ENCODE results near the gene NLGN4Y.

Gene NLGN4Y

DNA sequence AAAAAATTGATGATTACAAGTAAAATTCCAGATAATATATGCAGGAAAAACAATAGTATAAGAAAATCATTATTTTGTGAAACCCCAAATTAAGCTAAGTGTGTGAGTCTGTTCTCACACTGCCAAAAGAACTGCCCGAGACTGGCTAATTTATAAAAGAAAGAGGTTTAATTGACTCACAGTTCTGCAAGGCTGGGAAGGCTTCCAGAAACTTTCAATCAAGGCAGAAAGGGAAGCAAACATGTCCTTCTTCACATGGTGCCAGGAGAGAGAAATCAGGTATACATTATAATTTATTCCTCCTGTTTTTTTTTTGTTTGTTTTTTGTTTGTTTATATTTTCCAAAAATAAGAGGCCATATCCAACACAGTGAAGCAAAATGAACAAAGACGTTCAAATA lies 276.8 kb downstream of the NLGN4Y start:
- Histone ChIP-seq H3K4me1 (ENCODE audit: control insufficient read depth, insufficient read depth, low read length) (no peaks in the 10 kb centered on the region), H3K9ac (ENCODE audit: low read depth, low read length) (no peak overlapping the region)

DNA sequence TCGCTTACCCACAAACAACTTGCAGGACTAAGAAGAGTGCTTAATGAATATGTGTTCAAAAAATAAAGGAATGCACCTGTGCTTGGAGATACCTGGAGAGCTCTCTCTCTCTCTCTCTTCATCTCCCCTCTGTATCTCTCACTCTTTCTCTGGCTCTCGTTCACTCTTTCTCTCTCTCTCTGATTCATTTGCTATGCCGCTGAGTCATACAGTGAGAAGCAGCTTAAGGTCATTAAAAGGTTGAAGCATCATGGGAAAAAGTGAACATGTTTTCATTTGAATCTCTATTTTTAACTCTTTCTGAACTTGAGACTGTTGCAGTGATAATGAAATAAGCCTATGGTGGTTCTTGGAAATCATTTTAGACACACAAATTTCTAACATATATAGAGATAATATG lies 277.8 kb downstream of the NLGN4Y start:
- Histone ChIP-seq H3K4me2 (ENCODE audit: low read length) (no peak overlapping the region), H3K4me1 (ENCODE audit: control insufficient read depth, insufficient read depth, low read length) (no peaks in the 10 kb centered on the region), H3K27me3 (ENCODE audit: control insufficient read depth, insufficient read depth, low read length) (no peaks in the 10 kb centered on the region), H3K9ac (ENCODE audit: low read depth, low read length) (no peak overlapping the region), H3K4me3 (ENCODE audit: low read length) (no peak overlapping the region), H3K9me3 (replicated peaks; ENCODE audit: low read length) (no peaks in the 10 kb centered on the region), H3K36me3 (ENCODE audit: insufficient read depth, low read length) (no peaks in the 10 kb centered on the region)

More for the DNA sequence above, 276.8 kb downstream of the NLGN4Y start:
- Histone ChIP-seq H3K4me3 (ENCODE audit: low read length) (no peak overlapping the region), H3K36me3 (ENCODE audit: insufficient read depth, low read length) (no peaks in the 10 kb centered on the region), H3K27me3 (ENCODE audit: control insufficient read depth, insufficient read depth, low read length) (no peaks in the 10 kb centered on the region), H3K9me3 (replicated peaks; ENCODE audit: low read length) (no peaks in the 10 kb centered on the region), H3K4me2 (ENCODE audit: low read length) (no peak overlapping the region)

DNA sequence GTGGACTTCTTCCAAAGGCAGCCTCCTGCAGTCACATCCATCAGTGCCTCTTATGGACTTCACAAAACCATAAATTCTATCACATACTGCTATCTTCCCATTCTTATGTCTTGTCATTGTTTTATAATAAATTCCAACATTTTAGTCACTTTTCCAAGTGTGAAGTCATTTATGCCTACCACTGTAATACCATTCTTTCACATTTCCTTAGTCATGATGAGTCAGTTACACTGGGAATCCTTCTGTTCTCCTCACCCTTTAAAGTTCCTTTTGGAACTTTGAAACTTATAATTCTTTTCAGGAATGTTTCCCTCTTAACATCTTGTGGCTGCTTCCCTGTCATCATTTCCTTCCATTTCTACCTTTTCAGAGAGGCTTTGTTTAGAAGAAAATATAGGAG lies 279.7 kb downstream of the NLGN4Y start:
- no peaks in the 10 kb centered on the region for H3K4me1 ChIP-seq (ENCODE audit: control insufficient read depth, insufficient read depth, low read length)
- H3K36me3 ChIP-seq (ENCODE audit: insufficient read depth, low read length), result no peaks in the 10 kb centered on the region
- H3K27me3 ChIP-seq (ENCODE audit: control insufficient read depth, insufficient read depth, low read length), result no peaks in the 10 kb centered on the region
- H3K4me3 ChIP-seq (ENCODE audit: low read length), result no peak overlapping the region
- no peaks in the 10 kb centered on the region for H3K9me3 ChIP-seq (replicated peaks; ENCODE audit: low read length)
- H3K9ac ChIP-seq (ENCODE audit: low read depth, low read length), result no peak overlapping the region
- no peak overlapping the region for H3K4me2 ChIP-seq (ENCODE audit: low read length)

DNA sequence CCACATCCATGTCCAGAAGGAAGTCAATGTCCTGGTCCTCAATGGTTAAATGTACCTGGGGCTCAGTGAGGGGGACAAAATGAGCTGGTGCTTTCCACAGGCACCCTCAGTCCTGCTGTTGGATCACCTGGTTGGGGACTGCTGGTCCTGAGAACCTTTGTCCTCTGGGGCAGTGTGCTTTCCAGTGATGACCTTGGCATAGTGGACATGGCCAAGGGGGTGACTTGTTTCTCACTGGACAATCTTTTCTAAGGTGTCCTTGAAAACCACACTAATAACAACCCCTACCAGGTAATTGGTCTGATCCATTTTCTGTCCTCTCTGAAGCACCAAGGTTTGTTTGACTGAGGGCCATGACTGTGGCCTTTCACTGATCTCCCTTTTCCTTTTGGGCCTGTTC lies 294.1 kb downstream of the NLGN4Y start:
- Histone ChIP-seq H3K27me3 (ENCODE audit: control insufficient read depth, insufficient read depth, low read length) (no peaks in the 10 kb centered on the region), H3K4me1 (ENCODE audit: control insufficient read depth, insufficient read depth, low read length) (no peaks in the 10 kb centered on the region), H3K9me3 (replicated peaks; ENCODE audit: low read length) (no peaks in the 10 kb centered on the region), H3K9ac (ENCODE audit: low read depth, low read length) (no peak overlapping the region), H3K36me3 (ENCODE audit: insufficient read depth, low read length) (no peaks in the 10 kb centered on the region), H3K4me3 (ENCODE audit: low read length) (no peak overlapping the region), H3K4me2 (ENCODE audit: low read length) (no peak overlapping the region)

DNA sequence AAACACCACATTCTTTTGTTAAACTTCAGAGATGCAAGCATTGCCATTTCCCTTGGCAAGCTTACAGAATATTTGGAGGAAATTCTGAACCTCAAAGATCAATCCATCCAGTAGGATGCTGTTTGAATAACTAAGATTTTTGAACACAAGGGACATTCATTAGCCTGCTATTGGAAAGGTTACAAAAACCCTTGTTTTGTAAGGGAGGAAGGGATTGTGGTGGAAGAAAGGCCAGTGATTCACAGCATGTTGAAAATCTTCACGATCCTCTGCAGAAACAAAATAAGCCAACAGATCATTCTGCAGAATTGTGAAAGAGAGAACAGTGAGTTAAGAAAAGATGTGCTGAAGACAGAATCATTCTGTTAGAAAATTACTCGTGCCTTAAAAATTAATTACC lies 297.9 kb downstream of the NLGN4Y start:
- Histone ChIP-seq H3K9ac (ENCODE audit: low read depth, low read length) (no peak overlapping the region), H3K36me3 (ENCODE audit: insufficient read depth, low read length) (no peaks in the 10 kb centered on the region), H3K4me1 (ENCODE audit: control insufficient read depth, insufficient read depth, low read length) (no peaks in the 10 kb centered on the region), H3K27me3 (ENCODE audit: control insufficient read depth, insufficient read depth, low read length) (no peaks in the 10 kb centered on the region), H3K4me3 (ENCODE audit: low read length) (no peak overlapping the region), H3K9me3 (replicated peaks; ENCODE audit: low read length) (no peaks in the 10 kb centered on the region), H3K4me2 (ENCODE audit: low read length) (no peak overlapping the region)

DNA sequence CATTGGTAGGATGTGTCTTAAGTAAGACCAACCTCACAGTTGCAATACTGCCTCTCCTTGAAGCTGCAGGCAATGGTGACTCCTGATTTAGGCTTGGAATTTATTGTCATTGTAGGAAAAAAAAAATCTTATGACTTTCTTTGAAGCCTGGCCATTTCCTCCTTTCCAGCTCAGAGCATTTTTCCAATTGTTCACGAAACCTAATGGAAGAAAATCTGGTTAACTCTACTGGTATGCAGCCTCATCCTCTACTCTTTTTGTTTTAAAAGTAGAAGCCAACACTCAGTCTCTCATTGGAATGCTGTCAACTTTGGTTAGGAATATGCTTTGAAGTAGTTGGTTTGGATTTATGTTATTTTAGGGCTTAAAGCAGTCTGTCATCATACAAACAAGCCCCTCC lies 298.6 kb downstream of the NLGN4Y start:
- no peaks in the 10 kb centered on the region for H3K27me3 ChIP-seq (ENCODE audit: control insufficient read depth, insufficient read depth, low read length)
- H3K4me2 ChIP-seq (ENCODE audit: low read length), result no peak overlapping the region
- no peaks in the 10 kb centered on the region for H3K9me3 ChIP-seq (replicated peaks; ENCODE audit: low read length)
- H3K36me3 ChIP-seq (ENCODE audit: insufficient read depth, low read length), result no peaks in the 10 kb centered on the region
- no peak overlapping the region for H3K9ac ChIP-seq (ENCODE audit: low read depth, low read length)
- no peaks in the 10 kb centered on the region for H3K4me1 ChIP-seq (ENCODE audit: control insufficient read depth, insufficient read depth, low read length)
- H3K4me3 ChIP-seq (ENCODE audit: low read length), result no peak overlapping the region

DNA sequence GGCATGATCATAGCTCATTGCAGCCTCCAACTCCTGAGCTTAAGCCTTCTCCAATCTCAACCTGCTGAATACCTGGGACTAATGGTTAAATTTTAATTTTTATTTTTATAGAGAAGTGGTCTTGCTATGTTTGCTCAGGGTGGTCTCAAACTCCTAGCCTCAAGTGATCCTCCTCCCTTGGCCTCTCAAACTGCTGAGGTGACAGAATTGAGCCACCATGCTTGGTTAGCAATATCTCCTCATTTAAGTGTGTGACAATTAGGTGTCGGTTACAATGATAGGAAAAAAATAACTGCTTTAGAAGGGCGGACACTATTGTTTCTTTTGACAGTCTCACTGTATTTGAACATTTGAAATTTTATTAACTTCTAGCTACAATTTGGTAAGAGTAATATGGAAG lies 300.3 kb downstream of the NLGN4Y start:
- no peaks in the 10 kb centered on the region for H3K27me3 ChIP-seq (ENCODE audit: control insufficient read depth, insufficient read depth, low read length)
- H3K4me1 ChIP-seq (ENCODE audit: control insufficient read depth, insufficient read depth, low read length), result no peaks in the 10 kb centered on the region
- H3K9ac ChIP-seq (ENCODE audit: low read depth, low read length), result no peak overlapping the region
- no peaks in the 10 kb centered on the region for H3K9me3 ChIP-seq (replicated peaks; ENCODE audit: low read length)
- no peak overlapping the region for H3K4me2 ChIP-seq (ENCODE audit: low read length)
- H3K4me3 ChIP-seq (ENCODE audit: low read length), result no peak overlapping the region
- H3K36me3 ChIP-seq (ENCODE audit: insufficient read depth, low read length), result no peaks in the 10 kb centered on the region

DNA sequence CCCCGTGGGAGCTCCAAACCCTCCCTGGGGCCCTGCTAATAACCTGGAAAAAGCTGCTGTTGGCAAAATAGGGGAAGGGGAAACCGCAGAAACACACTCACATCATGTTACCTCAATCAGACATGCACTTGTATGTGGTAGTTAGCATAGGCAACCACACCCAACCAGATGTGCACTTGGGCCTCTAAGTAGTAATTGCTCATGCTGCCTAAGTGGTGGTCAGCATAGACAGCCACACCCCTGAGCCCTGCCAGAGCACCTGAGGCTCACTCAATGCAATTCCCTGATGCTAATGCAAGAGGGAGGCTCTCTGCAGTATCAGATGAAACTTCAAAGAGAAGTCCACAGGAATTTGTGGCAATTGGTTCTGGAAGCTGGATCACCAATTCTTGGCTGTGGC lies 301.4 kb downstream of the NLGN4Y start:
- no peaks in the 10 kb centered on the region for H3K4me1 ChIP-seq (ENCODE audit: control insufficient read depth, insufficient read depth, low read length)
- H3K9ac ChIP-seq (ENCODE audit: low read depth, low read length), result no peak overlapping the region
- no peak overlapping the region for H3K4me3 ChIP-seq (ENCODE audit: low read length)
- H3K36me3 ChIP-seq (ENCODE audit: insufficient read depth, low read length), result no peaks in the 10 kb centered on the region
- H3K9me3 ChIP-seq (replicated peaks; ENCODE audit: low read length), result no peaks in the 10 kb centered on the region
- H3K4me2 ChIP-seq (ENCODE audit: low read length), result no peak overlapping the region
- no peaks in the 10 kb centered on the region for H3K27me3 ChIP-seq (ENCODE audit: control insufficient read depth, insufficient read depth, low read length)

DNA sequence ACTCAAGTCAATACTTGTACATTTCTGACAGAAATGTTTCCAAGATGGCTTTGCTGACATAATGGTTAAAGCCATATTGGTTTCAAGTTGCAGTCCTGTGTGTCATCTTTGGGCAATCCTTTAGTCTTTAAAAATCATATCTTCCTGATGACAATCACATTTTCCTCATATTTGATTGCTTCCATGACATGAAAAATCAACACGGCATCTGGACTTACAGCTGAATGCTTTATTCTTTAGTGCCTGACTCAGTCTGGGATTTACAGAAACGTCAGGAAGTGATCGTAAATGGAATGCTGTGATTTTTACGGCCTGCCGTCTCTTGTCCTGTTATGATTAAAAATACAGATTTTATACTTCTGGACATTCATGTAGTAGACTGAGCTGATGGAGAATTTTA lies 304.2 kb downstream of the NLGN4Y start:
- Histone ChIP-seq H3K9me3 (replicated peaks; ENCODE audit: low read length) (no peaks in the 10 kb centered on the region), H3K36me3 (ENCODE audit: insufficient read depth, low read length) (no peaks in the 10 kb centered on the region), H3K4me1 (ENCODE audit: control insufficient read depth, insufficient read depth, low read length) (no peaks in the 10 kb centered on the region), H3K4me2 (ENCODE audit: low read length) (no peak overlapping the region), H3K27me3 (ENCODE audit: control insufficient read depth, insufficient read depth, low read length) (no peaks in the 10 kb centered on the region), H3K9ac (ENCODE audit: low read depth, low read length) (no peak overlapping the region), H3K4me3 (ENCODE audit: low read length) (no peak overlapping the region)

DNA sequence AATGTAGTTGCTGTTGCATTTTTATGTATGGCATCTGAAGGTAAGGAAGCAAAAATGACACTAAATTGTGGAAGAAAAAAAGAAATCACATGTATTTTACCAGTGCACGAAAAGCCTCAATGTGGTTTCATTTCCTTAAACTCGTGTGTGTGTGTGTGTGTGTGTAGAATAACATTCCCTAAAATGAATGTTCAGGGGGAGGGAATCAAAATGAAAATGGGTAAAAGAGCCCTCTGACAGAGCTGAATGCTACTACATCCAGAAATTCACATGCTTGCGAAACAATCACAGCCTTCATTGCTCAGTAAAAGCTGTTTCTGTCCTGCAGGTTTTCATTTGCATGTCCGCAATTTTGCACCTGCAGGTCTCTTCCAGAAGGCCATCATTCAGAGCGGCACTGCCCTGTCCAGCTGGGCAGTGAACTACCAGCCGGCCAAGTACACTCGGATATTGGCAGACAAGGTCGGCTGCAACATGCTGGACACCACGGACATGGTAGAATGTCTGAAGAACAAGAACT lies 305.1 kb downstream of the NLGN4Y start:
- no peaks in the 10 kb centered on the region for H3K9me3 ChIP-seq (replicated peaks; ENCODE audit: low read length)
- no peak overlapping the region for H3K9ac ChIP-seq (ENCODE audit: low read depth, low read length)
- no peaks in the 10 kb centered on the region for H3K4me1 ChIP-seq (ENCODE audit: control insufficient read depth, insufficient read depth, low read length)
- no peak overlapping the region for H3K4me3 ChIP-seq (ENCODE audit: low read length)
- H3K4me2 ChIP-seq (ENCODE audit: low read length), result no peak overlapping the region
- no peaks in the 10 kb centered on the region for H3K27me3 ChIP-seq (ENCODE audit: control insufficient read depth, insufficient read depth, low read length)
- H3K36me3 ChIP-seq (ENCODE audit: insufficient read depth, low read length), result no peaks in the 10 kb centered on the region

DNA sequence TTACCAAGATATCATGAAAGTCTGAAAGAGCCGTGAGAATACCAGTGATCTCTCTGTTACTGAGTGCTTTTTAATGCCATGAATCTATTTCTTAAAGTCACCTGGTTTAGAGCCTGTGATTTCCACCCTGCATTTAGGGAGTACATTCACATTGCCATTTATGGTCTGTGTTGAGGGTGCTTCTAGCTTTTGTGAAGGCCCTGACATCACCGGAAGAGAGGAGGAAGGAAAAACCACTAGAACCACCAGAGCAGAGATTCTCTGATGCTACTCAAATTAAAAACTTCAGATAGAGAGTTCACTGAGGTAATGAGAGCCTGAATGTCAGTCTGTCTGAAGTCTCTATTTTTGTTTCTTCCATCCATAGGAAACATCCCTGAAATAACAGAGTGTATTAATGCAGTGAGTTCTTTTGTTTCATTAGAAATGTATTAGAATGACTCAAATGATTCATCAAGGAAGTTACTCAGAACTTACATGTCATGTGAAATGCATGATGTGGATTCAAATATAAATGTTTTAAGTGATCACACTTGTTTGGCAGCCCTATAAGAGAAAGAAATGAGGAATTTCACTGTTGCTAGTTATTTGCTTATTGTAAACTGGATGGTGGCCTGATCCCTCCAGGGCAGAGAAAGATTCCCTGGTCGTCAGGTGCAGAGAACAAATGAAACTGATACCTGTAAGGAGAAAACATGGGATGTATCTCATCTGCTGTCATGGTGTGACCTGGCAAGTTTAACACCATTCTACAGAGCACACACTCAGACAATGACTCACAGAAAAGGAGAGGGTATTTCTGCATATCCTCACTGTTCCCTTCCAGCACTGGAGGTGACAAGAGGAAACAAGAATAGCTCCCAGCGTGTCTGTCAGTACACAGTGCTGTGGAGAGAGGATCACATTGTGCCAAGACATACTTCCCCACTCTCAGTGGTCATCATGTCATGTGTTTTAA lies 310.1 kb downstream of the NLGN4Y start:
- H3K4me2 ChIP-seq (ENCODE audit: low read length), result no peak overlapping the region
- no peaks in the 10 kb centered on the region for H3K36me3 ChIP-seq (ENCODE audit: insufficient read depth, low read length)
- no peak overlapping the region for H3K4me3 ChIP-seq (ENCODE audit: low read length)
- no peaks in the 10 kb centered on the region for H3K27me3 ChIP-seq (ENCODE audit: control insufficient read depth, insufficient read depth, low read length)
- H3K9ac ChIP-seq (ENCODE audit: low read depth, low read length), result no peak overlapping the region
- no peaks in the 10 kb centered on the region for H3K9me3 ChIP-seq (replicated peaks; ENCODE audit: low read length)
- H3K4me1 ChIP-seq (ENCODE audit: control insufficient read depth, insufficient read depth, low read length), result no peaks in the 10 kb centered on the region

DNA sequence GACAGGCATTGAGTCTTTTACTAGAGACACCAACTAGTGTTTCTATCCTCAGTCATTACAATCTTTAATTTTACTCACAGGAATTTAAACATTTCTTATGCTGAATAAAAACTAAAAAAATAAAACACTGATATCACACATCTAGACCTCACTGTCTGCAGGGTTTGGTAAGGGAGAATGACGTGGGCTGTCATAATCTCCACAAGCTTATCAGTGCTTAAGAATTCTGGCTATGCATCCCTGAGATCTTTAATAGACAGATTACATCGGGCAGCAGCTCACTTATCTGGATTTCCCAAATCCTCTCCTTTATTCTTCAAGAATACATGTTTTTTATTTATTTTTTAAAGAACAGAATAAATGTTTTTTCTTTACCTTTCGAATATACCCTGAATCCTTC lies 313.1 kb downstream of the NLGN4Y start:
- no peak overlapping the region for H3K9ac ChIP-seq (ENCODE audit: low read depth, low read length)
- no peaks in the 10 kb centered on the region for H3K36me3 ChIP-seq (ENCODE audit: insufficient read depth, low read length)
- no peaks in the 10 kb centered on the region for H3K9me3 ChIP-seq (replicated peaks; ENCODE audit: low read length)
- no peaks in the 10 kb centered on the region for H3K27me3 ChIP-seq (ENCODE audit: control insufficient read depth, insufficient read depth, low read length)
- no peaks in the 10 kb centered on the region for H3K4me1 ChIP-seq (ENCODE audit: control insufficient read depth, insufficient read depth, low read length)
- no peak overlapping the region for H3K4me2 ChIP-seq (ENCODE audit: low read length)
- no peak overlapping the region for H3K4me3 ChIP-seq (ENCODE audit: low read length)

Measured in skeletal muscle satellite cell (primary cell).